Measurements from ENCODE around the gene AUTS2. TPM values are rescaled to one million over a fixed set of nuclear protein-coding genes. Genes with fewer than 3 reads are reported as not detected.

AUTS2 gene
- total RNA-seq, 1 experiment from 2014 or later, result not detected

GRCh38 chr7:69577221-69577620 lies 21.1 kb upstream of the AUTS2 start:
- no peak for TF ChIP-seq CTCF (IDR thresholded peaks at IDR 0.05; ENCODE audit: unreplicated experiment)
- Mint-ChIP-seq H3K27ac (ENCODE audit: unreplicated experiment) (no peak overlapping the region), H3K4me1 (ENCODE audit: low read depth, unreplicated experiment) (no peaks in the 10 kb centered on the region), H3K9me3 (ENCODE audit: low read depth, unreplicated experiment) (peaks cover 2% of the 10 kb centered on the region), H3K36me3 (ENCODE audit: insufficient read depth, unreplicated experiment) (no peaks in the 10 kb centered on the region), H3K27me3 (ENCODE audit: unreplicated experiment) (no peaks in the 10 kb centered on the region), H3K4me3 (ENCODE audit: low read depth, unreplicated experiment) (no peak overlapping the region)
- BruUV-seq (replicated peaks), result no TSS peak
- no peak for DNase-seq
- intact Hi-C loops (cut with micrococcal nuclease; ENCODE audit: unreplicated experiment), result no loop called here
- CTCF ChIA-PET, result no interaction called here

GRCh38 chr7:69585169-69585568 lies 13.1 kb upstream of the AUTS2 start:
- H3K4me3 Mint-ChIP-seq (ENCODE audit: low read depth, unreplicated experiment), result no peak overlapping the region
- H3K36me3 Mint-ChIP-seq (ENCODE audit: insufficient read depth, unreplicated experiment), result no peaks in the 10 kb centered on the region
- BruUV-seq (replicated peaks), result no TSS peak
- peaks cover 5% of the 10 kb centered on the region for H3K9me3 Mint-ChIP-seq (ENCODE audit: low read depth, unreplicated experiment)
- DNase-seq, result no peak
- CTCF ChIA-PET, result no interaction called here
- no peak overlapping the region for H3K27ac Mint-ChIP-seq (ENCODE audit: unreplicated experiment)
- intact Hi-C loops (cut with micrococcal nuclease; ENCODE audit: unreplicated experiment), result no loop called here
- H3K27me3 Mint-ChIP-seq (ENCODE audit: unreplicated experiment), result no peaks in the 10 kb centered on the region
- no peak for TF ChIP-seq CTCF (IDR thresholded peaks at IDR 0.05; ENCODE audit: unreplicated experiment)
- H3K4me1 Mint-ChIP-seq (ENCODE audit: low read depth, unreplicated experiment), result no peaks in the 10 kb centered on the region

GRCh38 chr7:69586321-69586720 lies 12.0 kb upstream of the AUTS2 start:
- no TSS peak for BruUV-seq (replicated peaks)
- Mint-ChIP-seq H3K36me3 (ENCODE audit: insufficient read depth, unreplicated experiment) (no peaks in the 10 kb centered on the region), H3K27me3 (ENCODE audit: unreplicated experiment) (no peaks in the 10 kb centered on the region), H3K4me1 (ENCODE audit: low read depth, unreplicated experiment) (no peaks in the 10 kb centered on the region), H3K4me3 (ENCODE audit: low read depth, unreplicated experiment) (no peak overlapping the region), H3K27ac (ENCODE audit: unreplicated experiment) (no peak overlapping the region), H3K9me3 (ENCODE audit: low read depth, unreplicated experiment) (peaks cover 5% of the 10 kb centered on the region)
- no peak for DNase-seq
- CTCF ChIA-PET, result no interaction called here
- intact Hi-C loops (cut with micrococcal nuclease; ENCODE audit: unreplicated experiment), result no loop called here
- TF ChIP-seq CTCF (IDR thresholded peaks at IDR 0.05; ENCODE audit: unreplicated experiment), result no peak

- BruUV-seq (replicated peaks), result no TSS peak
- DNase-seq, result no peak
- Mint-ChIP-seq H3K4me3 (ENCODE audit: low read depth, unreplicated experiment) (no peak overlapping the region), H3K27me3 (ENCODE audit: unreplicated experiment) (no peaks in the 10 kb centered on the region), H3K9me3 (ENCODE audit: low read depth, unreplicated experiment) (peaks cover 2% of the 10 kb centered on the region), H3K4me1 (ENCODE audit: low read depth, unreplicated experiment) (no peaks in the 10 kb centered on the region), H3K27ac (ENCODE audit: unreplicated experiment) (no peak overlapping the region), H3K36me3 (ENCODE audit: insufficient read depth, unreplicated experiment) (no peaks in the 10 kb centered on the region)
- TF ChIP-seq CTCF (IDR thresholded peaks at IDR 0.05; ENCODE audit: unreplicated experiment), result no peak
- CTCF ChIA-PET, result no interaction called here
- intact Hi-C loops (cut with micrococcal nuclease; ENCODE audit: unreplicated experiment), result no loop called here
Observed at GRCh38 chr7:69588773-69589172, 9.5 kb upstream of the AUTS2 start.

GRCh38 chr7:69591805-69592204 lies 6.5 kb upstream of the AUTS2 start:
- H3K9me3 Mint-ChIP-seq (ENCODE audit: low read depth, unreplicated experiment), result no peaks in the 10 kb centered on the region
- no peaks in the 10 kb centered on the region for H3K4me1 Mint-ChIP-seq (ENCODE audit: low read depth, unreplicated experiment)
- intact Hi-C loops (cut with micrococcal nuclease; ENCODE audit: unreplicated experiment), result no loop called here
- H3K27ac Mint-ChIP-seq (ENCODE audit: unreplicated experiment), result no peak overlapping the region
- no TSS peak for BruUV-seq (replicated peaks)
- H3K4me3 Mint-ChIP-seq (ENCODE audit: low read depth, unreplicated experiment), result no peak overlapping the region
- no peaks in the 10 kb centered on the region for H3K27me3 Mint-ChIP-seq (ENCODE audit: unreplicated experiment)
- no peak for DNase-seq
- CTCF ChIA-PET, result no interaction called here
- no peak for TF ChIP-seq CTCF (IDR thresholded peaks at IDR 0.05; ENCODE audit: unreplicated experiment)
- H3K36me3 Mint-ChIP-seq (ENCODE audit: insufficient read depth, unreplicated experiment), result no peaks in the 10 kb centered on the region
